Midbrain (tissue), 1 donor: ENCODE data around the gene CASS4.

Source experiments
- DNase-seq: peaks from one replicate; lab custom pipeline; 2025; lab: John Stamatoyannopoulos, UW

CASS4 gene

GRCh38 chr20:56447227-56447626, 35.2 kb downstream of the CASS4 start:
- no peak for DNase-seq

GRCh38 chr20:56449459-56449858, 37.4 kb downstream of the CASS4 start:
- no peak for DNase-seq

- DNase-seq, result no peak
Observed at GRCh38 chr20:56451056-56451765, 39.2 kb downstream of the CASS4 start.

- no peak for DNase-seq
Observed at GRCh38 chr20:56453352-56453751, 41.3 kb downstream of the CASS4 start.

DNA sequence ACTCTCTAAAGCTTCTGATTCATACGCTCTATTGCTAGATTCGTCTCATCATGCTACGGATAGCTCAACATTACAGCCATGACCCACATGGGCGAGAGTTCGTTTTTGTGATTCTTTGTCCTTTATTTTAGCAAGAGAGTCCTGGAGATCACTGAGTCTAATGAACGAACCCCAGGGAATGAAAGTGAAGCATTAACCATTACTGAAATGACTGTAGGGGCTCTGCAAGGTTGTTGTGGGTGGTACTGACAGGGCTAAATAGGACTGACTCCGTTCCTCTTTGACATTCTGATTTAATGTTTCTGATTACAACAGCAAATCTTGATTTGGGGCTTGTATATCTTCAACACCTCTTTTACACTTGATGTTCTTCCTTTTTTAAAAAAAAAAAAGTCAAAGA, 42.7 kb downstream of the CASS4 start:
- DNase-seq, result no peak

DNA sequence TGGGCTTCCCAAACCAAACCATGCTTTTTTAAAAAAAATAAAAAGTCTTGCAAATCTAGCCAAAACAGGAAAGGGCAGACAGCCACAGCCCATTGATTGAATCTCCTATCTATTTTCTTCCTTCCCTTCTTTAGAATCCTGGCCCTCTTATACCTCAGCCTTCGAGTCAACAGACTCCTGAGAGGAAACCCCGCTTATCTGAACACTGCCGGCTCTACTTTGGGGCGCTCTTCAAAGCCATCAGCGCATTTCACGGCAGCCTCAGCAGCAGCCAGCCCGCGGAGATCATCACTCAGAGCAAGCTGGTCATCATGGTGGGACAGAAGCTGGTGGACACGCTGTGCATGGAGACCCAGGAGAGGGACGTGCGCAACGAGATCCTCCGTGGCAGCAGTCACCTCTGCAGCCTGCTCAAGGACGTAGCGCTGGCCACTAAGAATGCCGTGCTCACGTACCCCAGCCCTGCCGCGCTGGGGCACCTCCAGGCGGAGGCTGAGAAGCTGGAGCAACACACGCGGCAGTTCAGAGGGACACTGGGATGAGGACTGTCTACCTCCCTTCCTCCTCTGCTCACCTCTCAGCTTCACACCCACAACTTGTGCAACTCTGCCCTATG, 46.3 kb downstream of the CASS4 start:
- no peak for DNase-seq

DNA sequence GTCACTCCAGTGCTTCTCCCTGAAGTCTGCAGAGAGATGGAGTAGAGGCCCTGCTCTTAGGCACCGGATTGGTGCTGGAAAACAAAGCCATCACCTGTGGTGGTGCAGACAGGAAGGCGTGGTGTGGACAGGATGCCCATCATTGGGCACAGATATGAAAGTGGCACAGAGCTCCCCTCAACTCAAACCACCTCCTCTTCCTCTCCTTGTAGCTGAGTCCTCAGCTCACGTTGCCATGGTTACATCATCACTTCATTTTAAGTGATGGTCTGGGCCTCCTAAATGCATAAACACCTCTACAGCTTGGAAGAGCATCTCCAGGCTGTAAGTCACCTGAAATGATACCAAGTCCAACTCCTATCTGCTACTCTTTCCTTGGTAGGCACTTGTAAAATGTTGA, 48.4 kb downstream of the CASS4 start:
- no peak for DNase-seq

DNA sequence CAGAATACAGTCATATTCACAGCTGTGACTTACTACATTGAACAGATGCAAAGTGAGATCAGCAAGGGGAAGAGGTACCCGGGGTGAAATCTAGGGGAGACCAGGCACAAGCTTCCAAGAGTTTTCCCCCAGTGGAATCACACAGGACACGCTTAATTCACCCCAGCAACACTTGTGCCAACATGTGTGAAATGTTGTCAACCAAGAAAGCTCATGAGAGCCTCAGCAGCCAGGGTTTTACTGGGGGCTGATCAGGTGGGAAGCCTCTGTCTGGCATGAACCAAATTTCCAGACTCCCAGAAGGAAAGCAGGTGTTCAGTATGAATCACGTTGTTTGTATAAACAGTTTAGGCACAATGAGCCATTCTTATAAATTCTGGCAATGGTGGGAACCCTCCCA, 49.5 kb downstream of the CASS4 start:
- no peak for DNase-seq

- no peak for DNase-seq
Observed at GRCh38 chr20:56463428-56463827, 51.4 kb downstream of the CASS4 start.

GRCh38 chr20:56465997-56466396, 53.9 kb downstream of the CASS4 start:
- peak; percentile 8 for DNase-seq

GRCh38 chr20:56467968-56468315, 55.9 kb downstream of the CASS4 start:
- no peak for DNase-seq

- DNase-seq, result peak; percentile 96
Observed at GRCh38 chr20:56468316-56469076, 56.4 kb downstream of the CASS4 start, which contains the start of gene RTF2. TSS of gene RTF2 (plus strand) at chr20:56468627. CDS start at chr20:56468698, 71 bp downstream.

DNA sequence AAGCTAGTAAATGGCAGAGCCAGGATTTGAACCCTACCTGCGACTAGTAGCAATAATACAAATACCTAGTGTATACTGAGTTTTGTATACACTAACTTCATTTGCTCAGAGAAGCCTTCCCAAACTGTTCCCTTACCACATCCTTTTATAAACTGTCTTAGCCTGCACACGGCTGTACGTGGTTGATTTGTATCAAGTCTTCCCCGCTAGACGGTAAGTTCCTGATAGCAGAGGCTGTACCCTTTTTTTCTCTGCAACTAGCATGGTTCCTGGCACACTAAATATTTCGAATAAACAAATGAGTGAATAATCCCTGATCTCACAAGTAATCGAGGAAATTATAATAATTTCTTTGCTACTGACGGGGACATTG, 57.0 kb downstream of the CASS4 start:
- no peak for DNase-seq

DNA sequence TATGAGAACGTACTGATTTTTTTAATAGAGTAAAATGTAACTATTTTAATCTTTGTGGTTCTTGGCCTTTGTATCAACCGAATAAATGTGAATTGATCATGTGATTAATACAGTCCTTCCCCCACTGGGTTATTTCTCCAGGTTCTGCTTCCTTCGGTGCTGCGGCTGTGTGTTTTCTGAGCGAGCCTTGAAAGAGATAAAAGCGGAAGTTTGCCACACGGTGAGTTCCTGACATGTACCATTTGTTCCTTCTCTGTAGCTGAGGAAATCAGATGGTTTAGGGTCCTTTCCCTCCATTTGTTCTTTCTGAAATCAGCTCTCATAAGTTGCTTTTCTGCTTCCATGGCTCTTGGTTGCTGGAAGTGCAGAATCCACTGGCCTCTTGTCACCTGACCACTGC, 71.9 kb downstream of the CASS4 start:
- DNase-seq, result no peak

GRCh38 chr20:56487216-56487615, 75.2 kb downstream of the CASS4 start:
- DNase-seq, result no peak

GRCh38 chr20:56488566-56488965, 76.5 kb downstream of the CASS4 start:
- no peak for DNase-seq

DNA sequence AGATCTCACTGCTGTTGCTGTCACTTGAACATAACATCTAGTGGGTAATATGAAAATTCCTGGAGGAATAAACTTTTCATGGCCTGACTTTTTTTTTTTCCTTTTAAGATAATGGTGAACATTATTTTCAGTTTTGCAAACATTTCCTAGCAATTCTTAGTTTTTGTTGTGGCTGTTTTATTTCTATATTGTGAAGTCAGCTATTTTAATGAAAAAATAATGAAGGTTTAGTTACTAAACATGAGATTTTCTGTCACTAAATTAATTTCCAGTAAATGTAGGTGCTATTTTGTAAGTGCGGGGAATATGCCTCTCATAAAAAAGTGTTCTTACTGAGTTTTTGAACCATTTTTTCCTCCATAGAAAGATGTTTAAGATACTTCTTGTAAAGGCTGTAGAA, 89.1 kb downstream of the CASS4 start:
- no peak for DNase-seq

DNA sequence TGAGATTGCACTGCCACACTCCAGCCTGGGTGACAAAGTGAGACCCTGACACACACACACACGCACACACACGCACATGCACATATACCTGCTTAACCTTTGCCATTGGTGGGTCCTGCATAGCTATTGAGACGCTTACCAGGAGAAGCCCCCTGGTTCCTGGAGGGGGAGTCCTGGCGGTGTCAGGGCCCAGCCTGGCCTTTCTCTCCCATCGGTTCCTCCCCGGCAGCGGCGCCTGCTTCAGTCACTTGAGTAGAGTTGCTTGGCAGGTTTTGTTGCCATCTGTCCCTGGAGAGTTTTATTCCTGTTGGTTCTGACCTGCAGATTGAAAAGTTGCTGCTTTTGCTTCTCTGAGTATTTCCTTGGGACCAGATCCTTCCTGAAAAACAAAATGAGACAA, 91.9 kb downstream of the CASS4 start:
- no peak for DNase-seq

DNA sequence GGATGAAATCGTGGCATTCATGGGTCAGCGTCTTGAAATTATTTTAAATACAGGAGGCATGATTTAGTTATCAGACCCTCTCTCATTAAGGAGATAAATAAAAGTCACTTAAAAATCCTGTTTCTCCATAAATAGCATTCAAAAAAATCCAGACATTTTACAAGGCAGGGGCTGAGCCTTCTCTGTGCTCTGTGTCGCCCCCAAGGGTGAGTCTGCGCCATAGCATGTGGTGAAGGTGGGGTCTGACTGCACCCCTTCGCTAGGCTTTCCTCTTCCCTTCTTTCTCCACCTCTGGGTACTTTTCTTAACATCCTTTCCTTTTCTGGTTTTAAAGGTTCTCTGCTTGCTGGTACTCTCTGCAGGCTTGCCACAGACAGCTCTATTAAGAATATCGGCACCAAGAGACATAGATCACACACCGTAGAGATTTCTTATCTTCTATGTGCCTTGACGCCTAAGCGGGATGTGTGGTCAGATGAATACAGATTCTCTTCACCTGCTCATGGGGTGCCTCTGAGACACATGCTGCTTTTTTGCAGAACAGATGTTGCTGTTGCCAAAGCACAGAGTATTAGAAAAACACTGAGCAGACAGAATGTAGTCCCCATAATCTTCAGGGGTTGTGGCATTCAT, 92.4 kb downstream of the CASS4 start:
- DNase-seq, result no peak

DNA sequence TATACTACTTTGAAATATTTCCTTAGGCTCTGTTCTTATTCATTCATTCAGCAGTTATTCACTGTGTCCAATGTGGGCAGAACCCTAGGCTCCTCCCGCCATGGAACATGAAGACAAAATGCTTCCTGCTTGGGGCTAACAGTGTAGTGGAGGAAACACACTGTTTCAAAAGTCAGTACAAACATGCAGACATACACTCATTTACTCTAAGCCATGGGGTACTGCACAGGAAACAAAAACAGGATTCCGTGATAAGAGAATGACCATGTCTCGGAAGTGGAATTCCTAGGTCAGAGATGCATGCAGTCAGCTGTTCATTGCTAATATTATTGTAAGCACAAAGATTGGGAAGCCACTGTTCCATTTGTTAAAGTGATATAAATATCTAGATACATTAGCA, 94.0 kb downstream of the CASS4 start:
- DNase-seq, result no peak
